A172 (cell line): ENCODE results near the gene SLC12A7. TPM values are rescaled to one million over a fixed set of nuclear protein-coding genes. Genes with fewer than 3 reads are reported as not detected.
"Not testable (repeated sequence)": the region's sequence is repeated elsewhere in the genome, so short reads cannot be mapped to it uniquely, and the experiment has no call there.

ENCODE experiments used
- DNase-seq: peaks from one replicate; pipeline ENCODE4 v3.0.0-alpha.2; 2015; ENCODE audit warnings: low spot score
- total RNA-seq: library from RNA; depleted of rRNA; stranded (reverse); fragments of >200 nt; shearing (Covaris generic); gene quantifications from 2 replicates; pipeline ENCODE4 v1.2.3, GENCODE V29; 2014

The SLC12A7 gene
- total RNA-seq, 1 experiment from 2014 or later = 8.5 TPM

GRCh38 chr5:1035421-1036405, 76.2 kb downstream of the SLC12A7 start:
- DNase-seq = no peak

DNA sequence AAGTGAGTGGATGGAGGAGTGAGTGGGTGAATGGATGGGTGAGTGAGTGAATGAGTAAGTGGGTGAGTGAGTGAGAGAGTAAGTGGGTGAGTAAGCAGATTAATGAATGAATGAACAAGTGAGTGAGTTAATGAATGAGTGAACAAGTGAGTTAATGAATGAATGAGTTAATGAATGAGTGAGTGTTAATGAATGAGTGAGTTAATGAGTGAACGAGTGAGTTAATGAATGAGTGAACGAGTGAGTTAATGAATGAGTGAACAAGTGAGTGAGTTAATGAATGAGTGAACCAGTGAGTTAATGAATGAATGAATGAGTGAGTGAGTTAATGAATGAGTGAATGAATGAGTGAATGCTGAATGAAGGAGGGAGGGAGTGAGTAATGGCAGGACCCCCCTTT, 76.9 kb downstream of the SLC12A7 start:
- DNase-seq = no peak

- no peak for DNase-seq
Measured at GRCh38 chr5:1034421-1034905, 77.4 kb downstream of the SLC12A7 start.

DNA sequence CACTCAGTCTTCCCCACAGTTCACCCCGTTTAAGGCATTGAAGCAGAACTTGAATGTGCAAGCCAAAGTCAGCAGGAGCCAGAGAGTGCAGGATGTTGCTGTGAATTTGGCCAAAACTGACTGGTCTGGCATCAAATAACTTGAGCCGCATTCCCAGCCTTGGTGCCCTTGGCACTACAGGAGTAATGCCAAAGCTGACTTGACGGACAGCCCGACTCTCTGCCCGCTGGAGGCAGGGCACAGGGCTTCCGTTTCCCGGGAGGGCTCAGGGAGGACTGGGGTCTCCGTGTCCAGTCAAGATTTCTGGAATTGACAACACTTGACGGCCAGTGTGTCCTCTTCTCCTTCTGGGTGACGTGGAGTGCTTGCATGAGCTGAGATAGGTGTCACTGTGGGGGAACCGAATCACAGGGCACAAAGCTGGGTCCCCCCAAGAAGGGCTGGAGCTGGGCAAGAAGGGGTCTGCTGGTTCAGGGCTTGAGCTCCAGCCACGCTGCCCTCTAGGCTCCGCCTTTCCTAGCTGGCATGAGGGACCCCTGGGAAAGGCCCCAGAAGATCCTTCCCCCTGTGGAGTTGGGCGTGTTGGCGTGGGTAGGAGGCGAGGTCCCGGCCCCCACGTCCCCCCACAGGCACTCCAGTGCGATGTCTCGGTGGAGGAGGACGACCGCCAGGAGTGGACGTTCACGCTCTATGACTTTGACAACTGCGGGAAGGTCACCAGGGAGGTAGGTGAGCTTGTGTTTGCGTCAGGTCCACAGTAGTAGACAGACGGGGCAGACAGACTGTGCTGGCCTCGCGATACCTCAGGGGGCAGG, 78.0 kb downstream of the SLC12A7 start:
- no peak for DNase-seq

GRCh38 chr5:1033178-1033577, 78.7 kb downstream of the SLC12A7 start:
- DNase-seq = no peak

DNA sequence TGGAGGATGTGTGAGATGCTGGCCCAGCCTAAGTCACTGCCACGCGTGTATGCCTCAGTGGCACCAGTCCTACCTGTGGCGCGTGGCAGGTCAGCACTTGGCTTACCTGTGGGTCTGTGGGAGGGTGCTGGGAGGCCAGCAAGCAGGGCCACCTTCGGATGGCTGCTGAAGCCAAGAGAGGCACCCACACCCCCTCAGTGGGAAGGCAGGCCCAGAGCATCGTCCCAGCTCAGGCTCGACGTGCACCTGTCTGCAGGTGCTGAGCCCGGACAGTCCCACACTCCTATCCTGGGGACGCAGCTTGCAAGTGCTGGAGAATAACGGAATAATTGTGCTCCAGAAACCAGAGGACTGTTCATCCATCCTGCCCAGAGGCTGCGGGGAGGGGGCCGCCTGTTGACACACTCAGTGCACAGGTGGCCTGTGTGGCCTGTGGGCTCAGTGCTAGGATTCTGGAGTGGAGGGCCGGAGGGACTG, 79.3 kb downstream of the SLC12A7 start:
- no peak for DNase-seq

- DNase-seq = no peak
Measured at GRCh38 chr5:1032011-1032410, 79.9 kb downstream of the SLC12A7 start.

DNA sequence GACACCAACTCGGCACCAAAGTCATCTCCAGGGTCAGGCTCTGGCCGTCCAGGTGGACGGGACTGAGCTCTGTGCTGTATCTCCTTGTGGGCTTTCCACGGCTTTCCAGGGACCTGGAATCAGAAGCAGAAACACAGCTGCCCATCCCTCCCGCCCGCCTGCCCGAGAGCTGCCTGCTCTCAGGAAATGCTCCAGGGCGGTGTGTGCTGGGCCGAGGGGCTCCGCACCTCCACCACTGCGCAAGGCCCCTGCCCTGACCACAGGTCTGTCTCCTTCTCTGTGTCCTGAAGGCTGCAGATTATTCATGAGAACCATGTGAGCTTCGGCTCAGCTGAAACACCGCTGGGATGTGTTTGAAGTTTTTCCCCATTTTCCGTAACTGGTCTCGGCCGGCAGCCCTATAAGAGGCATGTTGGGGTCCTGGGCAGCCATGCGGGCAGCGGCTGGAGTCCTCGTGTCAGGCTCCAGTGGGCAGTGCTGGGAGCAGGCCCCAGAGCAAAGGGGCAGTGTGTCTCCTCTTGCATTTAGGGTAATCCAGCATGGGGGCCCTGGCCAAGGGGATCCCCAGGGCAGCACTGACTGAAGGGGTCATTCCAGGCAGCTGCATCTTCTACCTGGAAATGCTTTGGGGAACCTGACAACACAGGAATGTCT, 80.4 kb downstream of the SLC12A7 start:
- DNase-seq = no peak

GRCh38 chr5:1030801-1031271, 81.0 kb downstream of the SLC12A7 start:
- no peak for DNase-seq

DNA sequence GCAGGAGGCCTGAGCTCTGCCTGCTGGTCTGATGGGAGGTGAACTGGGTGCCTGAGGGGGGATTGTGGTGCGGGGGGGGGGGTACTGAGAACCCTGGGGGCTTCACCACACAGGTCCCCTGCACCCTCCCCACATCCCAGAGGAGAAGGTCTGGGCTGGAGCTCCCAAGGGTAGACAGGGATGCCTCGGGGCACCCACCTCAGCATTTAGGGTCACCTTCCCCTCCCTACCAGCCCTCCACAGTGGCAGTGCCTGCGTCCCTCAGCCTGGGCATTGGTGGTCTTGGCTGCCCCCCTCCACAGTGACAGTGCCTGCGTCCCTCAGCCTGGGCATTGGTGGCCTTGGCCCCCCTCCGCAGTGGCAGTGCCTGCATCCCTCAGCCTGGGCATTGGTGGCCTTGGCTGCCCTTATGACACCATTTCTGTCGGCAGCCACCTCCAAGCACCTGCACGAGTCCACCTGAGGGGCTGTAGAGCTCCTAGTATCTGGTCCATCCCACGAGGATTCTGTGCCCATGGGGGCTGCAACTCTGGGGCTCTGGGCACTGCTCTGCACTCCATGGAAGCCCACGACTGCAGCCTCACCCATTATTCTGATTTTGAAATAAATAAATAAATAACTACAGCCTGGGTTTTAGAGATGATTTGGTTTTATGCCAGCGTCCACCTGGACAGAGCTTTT, 81.8 kb downstream of the SLC12A7 start:
- no peak for DNase-seq

DNA sequence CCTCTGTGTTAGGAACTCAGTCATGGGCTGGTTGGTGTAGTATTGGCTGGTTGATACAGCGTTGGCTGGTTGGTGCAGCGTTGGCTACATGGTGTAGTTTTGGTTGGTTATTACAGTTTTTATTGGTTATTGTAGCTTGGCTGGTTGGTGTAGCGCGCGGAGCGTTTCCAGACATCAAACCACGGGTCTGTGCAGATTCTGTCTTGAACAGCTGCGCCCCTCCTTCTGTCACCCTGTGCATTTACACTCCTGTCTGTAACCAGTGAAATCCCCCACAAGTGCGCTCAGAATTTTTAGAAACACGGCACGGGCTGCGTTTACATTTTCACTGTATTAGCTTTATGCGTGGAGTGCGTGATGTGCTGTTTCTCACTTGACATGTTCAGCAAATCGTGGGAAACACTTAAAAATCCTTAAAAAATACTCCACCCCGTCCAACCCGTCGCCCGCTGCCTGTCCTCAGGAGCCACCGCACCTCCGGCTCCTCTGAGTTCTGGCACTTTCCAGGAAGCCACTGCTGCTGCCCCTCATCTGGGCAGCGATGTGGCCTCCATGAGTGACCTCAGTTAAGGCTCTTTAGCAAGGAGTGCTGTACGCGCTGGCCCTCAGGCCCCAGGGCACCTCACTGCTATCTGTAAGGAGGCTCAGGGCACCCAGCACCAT, 82.5 kb downstream of the SLC12A7 start:
- DNase-seq = no peak

DNA sequence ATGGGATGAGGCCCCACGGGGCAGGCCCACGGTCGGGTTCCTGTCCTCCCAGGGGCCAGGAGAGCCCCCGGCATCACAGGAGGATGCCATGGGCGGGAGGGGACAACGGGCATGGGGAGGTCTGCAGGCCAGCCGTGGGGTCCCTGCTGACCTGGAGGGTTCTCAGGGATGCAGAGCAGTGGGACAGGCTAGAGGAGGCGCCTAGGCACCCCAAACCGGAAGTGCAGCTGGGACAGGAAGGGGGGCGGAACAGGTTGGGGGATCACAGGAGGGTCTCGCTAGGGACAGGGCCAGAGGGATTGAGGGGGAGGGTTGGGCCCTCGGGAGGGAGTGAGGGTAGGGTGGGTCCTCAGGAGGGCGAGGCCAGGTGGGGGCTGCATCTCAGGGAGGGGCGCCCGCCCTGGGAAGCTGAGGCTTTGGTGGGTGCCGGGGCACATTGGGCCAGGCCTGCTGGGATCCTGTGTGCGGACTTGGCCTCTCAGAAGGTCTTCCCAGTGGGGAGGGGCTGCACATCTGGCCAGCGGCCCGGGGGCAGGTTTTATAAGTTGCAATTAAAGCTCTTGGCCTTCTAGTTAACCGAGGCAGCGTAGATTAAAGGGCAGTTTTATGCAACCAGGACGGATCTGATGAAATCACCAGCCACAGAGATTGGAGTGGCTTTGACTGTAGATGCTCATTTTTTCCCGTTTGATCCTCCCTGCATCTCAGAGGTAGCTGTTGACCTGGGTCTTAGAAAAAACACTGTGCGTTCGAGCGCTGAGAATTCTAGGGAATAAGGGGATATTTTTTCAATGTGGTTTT, 83.2 kb downstream of the SLC12A7 start:
- no peak for DNase-seq

DNA sequence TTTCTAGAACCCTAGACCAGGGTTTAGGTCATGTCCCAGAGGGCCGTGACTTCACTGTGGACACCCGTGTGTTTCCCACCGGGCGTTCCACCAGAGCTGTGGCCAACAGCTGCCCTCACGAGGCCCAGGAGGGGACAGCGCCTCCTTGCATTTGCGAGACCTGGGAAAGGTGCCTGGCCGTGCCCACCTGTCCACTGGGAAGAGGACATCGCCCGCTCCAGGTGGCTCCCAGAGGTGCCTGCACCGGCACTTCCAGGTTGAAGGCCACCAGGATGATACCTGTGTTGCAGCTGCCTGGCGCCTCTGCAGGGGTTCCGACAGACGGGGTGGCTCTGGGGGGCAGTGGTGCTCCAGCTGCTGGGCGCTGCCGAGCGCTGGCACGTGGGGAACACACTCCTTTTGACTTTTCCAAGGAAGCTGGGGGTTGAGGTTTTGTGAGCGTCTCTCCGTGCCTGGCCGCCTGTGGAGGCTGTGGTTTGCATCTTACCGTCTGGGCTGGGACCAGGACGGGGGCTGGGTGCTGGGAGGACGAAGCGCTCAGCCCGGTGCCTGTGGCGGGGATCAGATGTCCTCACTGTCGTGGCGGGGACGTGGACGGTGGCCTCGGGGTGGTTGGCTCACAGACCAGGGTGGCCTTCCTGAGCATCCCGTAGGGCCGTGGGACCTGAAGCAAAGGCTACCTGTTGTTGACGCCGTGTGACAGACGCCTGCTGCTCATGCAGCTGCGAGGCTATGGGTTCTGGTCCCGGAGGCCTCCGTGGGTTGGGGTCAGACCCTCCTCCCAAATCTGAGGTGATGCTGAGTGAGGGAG, 84.0 kb downstream of the SLC12A7 start:
- no peak for DNase-seq

GRCh38 chr5:1026700-1027621, 84.9 kb downstream of the SLC12A7 start:
- no peak for DNase-seq

DNA sequence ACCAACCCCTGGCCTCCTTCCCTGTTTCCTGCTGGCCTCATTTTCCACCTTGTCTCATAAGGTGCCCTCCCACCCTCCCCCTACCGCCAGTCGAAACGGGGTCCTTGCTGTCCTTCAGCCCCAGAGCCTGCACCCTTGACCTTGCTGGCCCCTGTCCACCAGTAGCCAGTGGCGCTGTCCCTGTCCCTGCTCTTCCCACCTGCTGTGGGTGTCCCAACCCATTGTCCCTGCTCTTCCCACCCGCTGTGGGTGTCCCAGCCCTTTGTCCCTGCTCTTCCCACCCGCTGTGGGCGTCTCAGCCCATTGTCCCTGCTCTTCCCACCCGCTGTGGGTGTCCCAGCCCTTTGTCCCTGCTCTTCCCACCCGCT, 89.9 kb downstream of the SLC12A7 start:
- not testable (repeated sequence) for DNase-seq

GRCh38 chr5:1021136-1021968, 90.5 kb downstream of the SLC12A7 start:
- DNase-seq = no peak

GRCh38 chr5:1020452-1020961, 91.4 kb downstream of the SLC12A7 start:
- DNase-seq = no peak
